Measurements from ENCODE around the gene ZDHHC17.

ZDHHC17 gene

GRCh38 chr12:76880519-76881023 lies 116.7 kb downstream of the ZDHHC17 start:
- no peaks in the 10 kb centered on the region for H3K27me3 ChIP-seq (ENCODE audit: insufficient read depth, low read length, poor library complexity, severe bottlenecking)
- no peaks in the 10 kb centered on the region for H3K9me3 ChIP-seq (ENCODE audit: insufficient read depth, low read depth, low read length)
- no peaks in the 10 kb centered on the region for H3F3A ChIP-seq (ENCODE audit: low read depth)
- H3K4me3 ChIP-seq (ENCODE audit: low read length, poor library complexity, severe bottlenecking), result no peak overlapping the region
- H3K9me2 ChIP-seq (replicated peaks; ENCODE audit: low read depth, low read length), result no peaks in the 10 kb centered on the region
- no peaks in the 10 kb centered on the region for H3K4me1 ChIP-seq (ENCODE audit: insufficient read depth, low read length, poor library complexity, severe bottlenecking)
- no peak for TF ChIP-seq EZH2phosphoT487 (IDR thresholded peaks at IDR 0.05; ENCODE audit: borderline replicate concordance)
- no peak for TF ChIP-seq CTCF (conservative IDR thresholded peaks at IDR 0.05; ENCODE audit: low read length)
- no peaks in the 10 kb centered on the region for H4K20me1 ChIP-seq (ENCODE audit: insufficient read depth, low read length, poor library complexity, severe bottlenecking)
- H2AFZ ChIP-seq (ENCODE audit: low read length), result no peak overlapping the region
- H3K4me2 ChIP-seq (ENCODE audit: low read depth, low read length, poor library complexity, severe bottlenecking), result no peak overlapping the region
- H3K79me2 ChIP-seq (ENCODE audit: insufficient read depth, low read length), result no peaks in the 10 kb centered on the region
- H3K36me3 ChIP-seq (ENCODE audit: insufficient read depth, low read length), result no peaks in the 10 kb centered on the region
- no peak overlapping the region for H3K9ac ChIP-seq (ENCODE audit: low read depth, low read length, poor library complexity, severe bottlenecking)

GRCh38 chr12:76881142-76881541 lies 117.2 kb downstream of the ZDHHC17 start:
- H3K27me3 ChIP-seq (ENCODE audit: insufficient read depth, low read length, poor library complexity, severe bottlenecking), result no peaks in the 10 kb centered on the region
- no peaks in the 10 kb centered on the region for H3K4me1 ChIP-seq (ENCODE audit: insufficient read depth, low read length, poor library complexity, severe bottlenecking)
- no peak overlapping the region for H3K9ac ChIP-seq (ENCODE audit: low read depth, low read length, poor library complexity, severe bottlenecking)
- H2AFZ ChIP-seq (ENCODE audit: low read length), result no peak overlapping the region
- no peaks in the 10 kb centered on the region for H4K20me1 ChIP-seq (ENCODE audit: insufficient read depth, low read length, poor library complexity, severe bottlenecking)
- TF ChIP-seq EZH2phosphoT487 (IDR thresholded peaks at IDR 0.05; ENCODE audit: borderline replicate concordance) (no peak), CTCF (conservative IDR thresholded peaks at IDR 0.05; ENCODE audit: low read length) (no peak)
- H3K9me2 ChIP-seq (replicated peaks; ENCODE audit: low read depth, low read length), result no peaks in the 10 kb centered on the region
- H3K79me2 ChIP-seq (ENCODE audit: insufficient read depth, low read length), result no peaks in the 10 kb centered on the region
- no peak overlapping the region for H3K4me2 ChIP-seq (ENCODE audit: low read depth, low read length, poor library complexity, severe bottlenecking)
- H3K4me3 ChIP-seq (ENCODE audit: low read length, poor library complexity, severe bottlenecking), result no peak overlapping the region
- no peaks in the 10 kb centered on the region for H3K36me3 ChIP-seq (ENCODE audit: insufficient read depth, low read length)
- no peaks in the 10 kb centered on the region for H3K9me3 ChIP-seq (ENCODE audit: insufficient read depth, low read depth, low read length)
- H3F3A ChIP-seq (ENCODE audit: low read depth), result no peaks in the 10 kb centered on the region

- Histone ChIP-seq H3K9ac (ENCODE audit: low read depth, low read length, poor library complexity, severe bottlenecking) (no peak overlapping the region), H3K27me3 (ENCODE audit: insufficient read depth, low read length, poor library complexity, severe bottlenecking) (no peaks in the 10 kb centered on the region), H3F3A (ENCODE audit: low read depth) (no peaks in the 10 kb centered on the region), H3K4me2 (ENCODE audit: low read depth, low read length, poor library complexity, severe bottlenecking) (no peak overlapping the region), H2AFZ (ENCODE audit: low read length) (no peak overlapping the region), H3K36me3 (ENCODE audit: insufficient read depth, low read length) (no peaks in the 10 kb centered on the region), H3K9me2 (replicated peaks; ENCODE audit: low read depth, low read length) (no peaks in the 10 kb centered on the region), H3K4me1 (ENCODE audit: insufficient read depth, low read length, poor library complexity, severe bottlenecking) (no peaks in the 10 kb centered on the region), H3K4me3 (ENCODE audit: low read length, poor library complexity, severe bottlenecking) (no peak overlapping the region), H3K9me3 (ENCODE audit: insufficient read depth, low read depth, low read length) (no peaks in the 10 kb centered on the region), H3K79me2 (ENCODE audit: insufficient read depth, low read length) (no peaks in the 10 kb centered on the region), H4K20me1 (ENCODE audit: insufficient read depth, low read length, poor library complexity, severe bottlenecking) (no peaks in the 10 kb centered on the region)
- TF ChIP-seq EZH2phosphoT487 (IDR thresholded peaks at IDR 0.05; ENCODE audit: borderline replicate concordance) (no peak), CTCF (conservative IDR thresholded peaks at IDR 0.05; ENCODE audit: low read length) (no peak)
These were observed 118.5 kb downstream of the ZDHHC17 start for GRCh38 chr12:76882367-76882766.
